WTC11 (cell line): ENCODE data around the gene STK17A. TPM values are rescaled to one million over a fixed set of nuclear protein-coding genes. Genes with fewer than 3 reads are reported as not detected.

Experiments
- ATAC-seq: fragments of 200-7000 bp; cut with Tn5 transposase; 2 replicates; pipeline ENCODE4 v1.10.0; 2021; ENCODE audit warnings: mild to moderate bottlenecking, moderate library complexity
- CTCF ChIA-PET: fragments of 300-600 bp; sonication (Branson Sonifier 250); formaldehyde crosslinking; loops from one replicate; lab custom pipeline; 2021; ENCODE audit warnings: antibody characterized with exemption; lab: Charles Lee
- POLR2A ChIA-PET: fragments of 350-600 bp; sonication (Branson Sonifier 250); formaldehyde crosslinking; loops from one replicate; lab custom pipeline; 2021; ENCODE audit warnings: antibody characterized with exemption; lab: Charles Lee
- DNase-seq: peaks from one replicate; pipeline ENCODE4 v3.0.0; 2021; ENCODE audit warnings: low spot score
- H3K27ac Mint-ChIP-seq: 2 replicates; pipeline ENCODE4 v1.8.0; 2021; ENCODE audit warnings: mixed read lengths
- H3K27me3 Mint-ChIP-seq: 2 replicates; pipeline ENCODE4 v1.8.0; 2021; ENCODE audit warnings: low read depth, mild to moderate bottlenecking, moderate library complexity, mixed read lengths
- H3K36me3 Mint-ChIP-seq: 2 replicates; pipeline ENCODE4 v1.8.0; 2021; ENCODE audit warnings: mixed read lengths
- H3K4me1 Mint-ChIP-seq: 2 replicates; pipeline ENCODE4 v1.8.0; 2022; ENCODE audit warnings: mixed read lengths
- H3K4me3 Mint-ChIP-seq: 2 replicates; pipeline ENCODE4 v1.8.0; 2021; ENCODE audit warnings: mild to moderate bottlenecking, moderate library complexity, mixed read lengths
- H3K9me3 Mint-ChIP-seq: 2 replicates; pipeline ENCODE4 v1.8.0; 2021; ENCODE audit warnings: mixed read lengths
- ARID4B ChIP-seq: sonication (generic); formaldehyde crosslinking; IDR thresholded peaks from 2 replicates; pipeline ENCODE4 v1.8.0; 2023; ENCODE audit warnings: missing genetic modification reagents, mild to moderate bottlenecking, borderline replicate concordance
- ATF2 ChIP-seq: sonication (generic); formaldehyde crosslinking; IDR thresholded peaks from 2 replicates; pipeline ENCODE4 v1.8.1; 2022; ENCODE audit warnings: low read depth, missing genetic modification reagents, borderline replicate concordance
- CBFB ChIP-seq: sonication (generic); formaldehyde crosslinking; IDR thresholded peaks from 2 replicates; pipeline ENCODE4 v1.8.1; 2022; ENCODE audit warnings: mild to moderate bottlenecking, low read depth, missing genetic modification reagents
- E2F4 ChIP-seq: sonication (generic); formaldehyde crosslinking; IDR thresholded peaks from 2 replicates; pipeline ENCODE4 v1.8.1; 2022; ENCODE audit warnings: low read depth, mild to moderate bottlenecking, moderate library complexity, missing genetic modification reagents, borderline replicate concordance
- FOXP4 ChIP-seq: sonication (generic); formaldehyde crosslinking; IDR thresholded peaks from 2 replicates; pipeline ENCODE4 v1.8.0; 2022; ENCODE audit warnings: mild to moderate bottlenecking, missing genetic modification reagents
- HMGXB4 ChIP-seq: sonication (generic); formaldehyde crosslinking; IDR thresholded peaks from 2 replicates; pipeline ENCODE4 v1.8.1; 2023; ENCODE audit warnings: mild to moderate bottlenecking, moderate library complexity, missing genetic modification reagents
- NFE2L1 ChIP-seq: sonication (generic); formaldehyde crosslinking; IDR thresholded peaks from 2 replicates; pipeline ENCODE4 v1.8.1; 2023; ENCODE audit warnings: missing genetic modification reagents
- NR1H2 ChIP-seq: sonication (generic); formaldehyde crosslinking; IDR thresholded peaks from 2 replicates; pipeline ENCODE4 v1.9.0; 2021; ENCODE audit warnings: mild to moderate bottlenecking, moderate library complexity, missing genetic modification reagents
- PRRX2 ChIP-seq: fragments of 250-450 bp; sonication (Bioruptor Pico); IDR thresholded peaks from 2 replicates; pipeline ENCODE4 v1.8.0; 2021; ENCODE audit warnings: mild to moderate bottlenecking
- SOX15 ChIP-seq: fragments of 250-450 bp; sonication (Bioruptor Pico); IDR thresholded peaks from 2 replicates; pipeline ENCODE4 v1.9.0; 2021; ENCODE audit warnings: mild to moderate bottlenecking
- TEAD1 ChIP-seq: sonication (generic); formaldehyde crosslinking; IDR thresholded peaks from 2 replicates; pipeline ENCODE4 v1.8.0; 2022; ENCODE audit warnings: mild to moderate bottlenecking, missing genetic modification reagents
- USF1 ChIP-seq: sonication (generic); formaldehyde crosslinking; IDR thresholded peaks from 2 replicates; pipeline ENCODE4 v1.8.0; 2022; ENCODE audit warnings: mild to moderate bottlenecking, missing genetic modification reagents
- USF2 ChIP-seq: sonication (generic); formaldehyde crosslinking; IDR thresholded peaks from 2 replicates; pipeline ENCODE4 v1.8.1; 2023; ENCODE audit warnings: mild to moderate bottlenecking, missing genetic modification reagents, moderate library complexity
- ZNF281 ChIP-seq: sonication (generic); formaldehyde crosslinking; IDR thresholded peaks from 2 replicates; pipeline ENCODE4 v1.8.0; 2023; ENCODE audit warnings: mild to moderate bottlenecking, missing genetic modification reagents
- ZSCAN18 ChIP-seq: fragments of 250-450 bp; sonication (Bioruptor Pico); IDR thresholded peaks from 2 replicates; pipeline ENCODE4 v2.1.2; 2022; ENCODE audit warnings: mild to moderate bottlenecking, moderate library complexity
- total RNA-seq: library from RNA; stranded (reverse); gene quantifications from 3 replicates; pipeline ENCODE4 v1.2.3, GENCODE V29; 2021

STK17A gene
- total RNA-seq, 1 experiment from 2014 or later = 17.6 TPM

- Mint-ChIP-seq H3K27ac (no peak overlapping the region), H3K4me3 (no peak overlapping the region), H3K4me1 (no peaks in the 10 kb centered on the region), H3K36me3 (peaks cover 82% of the 10 kb centered on the region), H3K27me3 (no peaks in the 10 kb centered on the region), H3K9me3 (no peaks in the 10 kb centered on the region)
- POLR2A ChIA-PET = no interaction called here
- TF ChIP-seq ZNF281 (no peak), TEAD1 (CRISPR knock-in tag) (no peak), NFE2L1 (CRISPR knock-in tag) (no peak), E2F4 (no peak), USF2 (CRISPR knock-in tag) (no peak), PRRX2 (no peak), HMGXB4 (CRISPR knock-in tag) (no peak), ARID4B (CRISPR knock-in tag) (no peak), ZSCAN18 (no peak), CBFB (CRISPR knock-in tag) (no peak)
- no peak for DNase-seq
- CTCF ChIA-PET = no interaction called here
- no peak for ATAC-seq
Measured at GRCh38 chr7:43636093-43636492, 53.2 kb downstream of the STK17A start.

- no peak for ATAC-seq
- Mint-ChIP-seq H3K36me3 (peaks cover 74% of the 10 kb centered on the region), H3K4me3 (no peak overlapping the region), H3K27me3 (no peaks in the 10 kb centered on the region), H3K9me3 (no peaks in the 10 kb centered on the region), H3K27ac (no peak overlapping the region), H3K4me1 (no peaks in the 10 kb centered on the region)
- TF ChIP-seq ATF2 (CRISPR knock-in tag) (no peak), USF1 (CRISPR knock-in tag) (no peak), NR1H2 (CRISPR knock-in tag) (no peak), FOXP4 (no peak), SOX15 (no peak)
- DNase-seq = no peak
- CTCF ChIA-PET = interaction anchor here (2.8 kb wide), 1 partner anchor 55 kb away, joined by 7 read pairs; the partner anchor contains the start of gene STK17A
- POLR2A ChIA-PET = no interaction called here
Measured at GRCh38 chr7:43637114-43637806, 54.4 kb downstream of the STK17A start.
